Nephron progenitor cell (in vitro differentiated cells): ENCODE data around the gene TAS2R41.

Source experiments
- DNase-seq: peaks from one replicate; pipeline ENCODE4 v3.0.0; 2021
- H3K27ac Mint-ChIP-seq: 2 replicates; pipeline ENCODE4 v1.8.0; 2021; ENCODE audit warnings: mild to moderate bottlenecking, moderate library complexity, mixed read lengths
- H3K27me3 Mint-ChIP-seq: 2 replicates; pipeline ENCODE4 v1.8.0; 2021; ENCODE audit warnings: mild to moderate bottlenecking, low read depth, mixed read lengths; ENCODE audit not compliant: poor library complexity
- H3K36me3 Mint-ChIP-seq: 2 replicates; pipeline ENCODE4 v1.8.0; 2021; ENCODE audit warnings: low read depth, mixed read lengths
- H3K4me1 Mint-ChIP-seq: 2 replicates; pipeline ENCODE4 v1.8.0; 2021; ENCODE audit warnings: mixed read lengths
- H3K4me3 Mint-ChIP-seq: 2 replicates; pipeline ENCODE4 v1.8.0; 2021; ENCODE audit warnings: mild to moderate bottlenecking, moderate library complexity, mixed read lengths
- H3K9me3 Mint-ChIP-seq: 2 replicates; pipeline ENCODE4 v1.8.0; 2021; ENCODE audit warnings: mild to moderate bottlenecking, moderate library complexity, mixed read lengths
- CTCF ChIP-seq: fragments of 200-600 bp; sonication (generic); IDR thresholded peaks from 2 replicates; pipeline ENCODE4 v1.5.0; 2021; ENCODE audit warnings: antibody characterized with exemption

TAS2R41 gene

DNA sequence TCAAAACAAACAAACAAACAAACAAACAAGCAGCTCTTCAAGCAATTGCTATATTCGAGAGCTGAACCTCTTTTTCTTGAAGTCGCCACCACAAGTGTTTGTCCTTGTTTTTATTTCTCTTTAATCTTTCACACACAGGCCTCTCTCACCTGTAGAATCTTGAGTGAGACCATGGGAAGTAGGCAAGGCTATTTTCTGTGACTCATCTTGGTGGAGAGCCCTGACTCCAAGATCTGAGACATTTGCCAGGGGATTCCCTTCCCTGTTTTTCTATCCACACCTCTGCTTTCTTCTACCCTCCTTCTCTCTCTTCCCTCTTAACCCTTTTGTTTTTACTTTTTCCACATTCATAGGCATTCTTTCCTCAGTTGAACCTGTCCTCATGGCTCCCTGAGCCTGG, 42.4 kb upstream of the TAS2R41 start:
- no peak for TF ChIP-seq CTCF
- no peak for DNase-seq
- Mint-ChIP-seq H3K36me3 (no peaks in the 10 kb centered on the region), H3K9me3 (no peaks in the 10 kb centered on the region), H3K27ac (no peak overlapping the region), H3K4me3 (no peak overlapping the region), H3K4me1 (no peaks in the 10 kb centered on the region), H3K27me3 (peaks cover 7% of the 10 kb centered on the region)

GRCh38 chr7:143436325-143436946, 41.2 kb upstream of the TAS2R41 start:
- TF ChIP-seq CTCF: no peak
- Mint-ChIP-seq H3K9me3 (no peaks in the 10 kb centered on the region), H3K4me1 (no peaks in the 10 kb centered on the region), H3K4me3 (no peak overlapping the region), H3K27me3 (peaks cover 7% of the 10 kb centered on the region), H3K27ac (no peak overlapping the region), H3K36me3 (no peaks in the 10 kb centered on the region)
- DNase-seq: no peak

- Mint-ChIP-seq H3K9me3 (no peaks in the 10 kb centered on the region), H3K4me1 (no peaks in the 10 kb centered on the region), H3K27me3 (peaks cover 7% of the 10 kb centered on the region), H3K36me3 (no peaks in the 10 kb centered on the region), H3K27ac (no peak overlapping the region), H3K4me3 (no peak overlapping the region)
- TF ChIP-seq CTCF: no peak
- no peak for DNase-seq
Measured at GRCh38 chr7:143437578-143437977, 40.1 kb upstream of the TAS2R41 start.

GRCh38 chr7:143439866-143440265, 37.8 kb upstream of the TAS2R41 start:
- H3K27me3 Mint-ChIP-seq: peaks cover 2% of the 10 kb centered on the region
- no peak overlapping the region for H3K27ac Mint-ChIP-seq
- H3K36me3 Mint-ChIP-seq: no peaks in the 10 kb centered on the region
- H3K9me3 Mint-ChIP-seq: no peaks in the 10 kb centered on the region
- no peak for TF ChIP-seq CTCF
- no peak overlapping the region for H3K4me3 Mint-ChIP-seq
- no peaks in the 10 kb centered on the region for H3K4me1 Mint-ChIP-seq
- no peak for DNase-seq

DNA sequence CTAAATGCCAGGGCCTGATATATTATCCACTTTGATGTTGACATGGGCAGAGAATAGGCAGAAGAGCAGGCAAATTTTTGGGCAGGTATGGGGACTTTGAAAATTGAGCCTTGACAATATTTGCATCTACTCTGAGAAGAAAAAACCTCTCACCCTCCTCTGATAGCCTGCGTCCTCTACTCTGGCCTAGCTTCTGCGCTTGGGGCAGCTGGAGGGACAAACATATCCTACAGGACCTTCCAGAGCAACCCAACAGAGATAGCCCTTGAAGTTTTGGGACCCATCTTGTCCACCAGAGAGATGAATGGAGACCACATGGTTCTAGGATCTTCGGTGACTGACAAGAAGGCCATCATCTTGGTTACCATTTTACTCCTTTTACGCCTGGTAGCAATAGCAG, 34.5 kb upstream of the TAS2R41 start, which contains the start of gene TAS2R60:
Gene TAS2R60, plus strand, starts transcription at position 301 of the 400 bp plus-strand sequence. Its CDS starts 0 bp downstream, at position 301.
- Mint-ChIP-seq H3K36me3 (no peaks in the 10 kb centered on the region), H3K9me3 (no peaks in the 10 kb centered on the region), H3K4me3 (no peak within 1 kb of the TSS), H3K4me1 (no peaks in the 10 kb centered on the region), H3K27me3 (no peaks in the 10 kb centered on the region), H3K27ac (no peak within 1 kb of the TSS)
- TF ChIP-seq CTCF: no peak
- DNase-seq: no peak

GRCh38 chr7:143444063-143444782, 33.5 kb upstream of the TAS2R41 start:
- TF ChIP-seq CTCF: no peak
- Mint-ChIP-seq H3K36me3 (no peaks in the 10 kb centered on the region), H3K9me3 (no peaks in the 10 kb centered on the region), H3K4me1 (no peaks in the 10 kb centered on the region), H3K27ac (no peak overlapping the region), H3K27me3 (no peaks in the 10 kb centered on the region), H3K4me3 (no peak overlapping the region)
- no peak for DNase-seq
